Testis (tissue), 2 donors: ENCODE data around the gene AKAP8.

Experiments used
- CTCF ChIP-seq, 3 experiments: fragments of 450-650 bp in 2 of 3; fragments of 200-600 bp in 1 of 3; sonication (generic) in 1 of 3; IDR thresholded peaks; one replicate each; pipeline ENCODE4 v1.5.1; 2016 to 2019; ENCODE audit warnings: antibody characterized with exemption in 3 of 3, mild to moderate bottlenecking in 2 of 3, moderate library complexity in 1 of 3
- POLR2A ChIP-seq: fragments of 450-650 bp; IDR thresholded peaks from one replicate; pipeline ENCODE4 v1.6.1; 2017; ENCODE audit warnings: antibody characterized with exemption, mild to moderate bottlenecking, moderate library complexity

GRCh38 chr19:15330801-15331418, 48.7 kb downstream of the AKAP8 start:
- TF ChIP-seq POLR2A: no peak
- TF ChIP-seq CTCF (IDR thresholded peaks at IDR 0.05): no peak
